ENCODE measurements around the gene CCDC8. TPM values are rescaled to one million over a fixed set of nuclear protein-coding genes. Genes with fewer than 3 reads are reported as not detected.

CCDC8 gene
- 29.8 and 32.1 TPM in 2 replicates for total RNA-seq

DNA sequence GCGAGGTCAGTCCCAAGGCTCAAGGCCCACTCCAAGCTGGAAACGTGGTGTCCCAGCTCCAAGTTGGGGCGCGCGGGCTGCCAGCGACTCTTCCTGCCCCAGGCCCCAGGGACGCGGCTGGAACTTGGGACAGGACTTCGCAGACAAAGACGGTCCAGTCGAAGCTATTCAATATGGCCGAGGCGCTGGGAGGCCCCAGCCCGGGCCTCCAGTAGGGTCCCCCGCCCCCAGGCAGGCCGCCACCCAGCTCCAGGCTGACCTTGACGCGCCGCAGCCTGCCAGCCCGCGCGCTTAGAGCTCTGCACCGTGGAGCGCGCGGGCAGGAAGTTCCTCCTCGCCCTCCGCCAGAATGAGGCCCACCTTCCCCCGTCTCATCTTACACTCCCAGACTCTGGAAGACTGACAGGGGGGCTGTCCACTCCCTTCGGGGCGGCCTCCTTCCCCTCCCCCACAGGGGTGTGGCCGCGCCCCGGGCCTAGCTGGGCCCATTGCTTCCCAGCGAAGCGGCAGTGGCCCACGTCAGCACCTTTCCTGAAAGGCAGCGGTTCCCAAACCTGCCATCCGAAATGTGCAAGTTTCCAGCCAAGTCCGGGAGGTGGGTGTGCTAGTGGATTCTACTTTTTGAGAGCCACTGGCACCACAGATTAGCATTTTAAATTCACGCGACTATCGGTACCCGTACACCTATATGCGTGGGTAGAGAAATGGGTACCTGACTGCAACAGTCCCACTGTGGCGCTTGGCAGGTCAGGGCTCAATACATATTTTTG is at the start of gene CCDC8:
Gene CCDC8 (minus strand): TSS at position 303 of the 770 bp plus-strand sequence. CDS start 754 bp downstream, outside the sequence.

GRCh38 chr19:46428239-46429135 is 15.1 kb upstream of the CCDC8 start, which contains the start of gene PNMA8C:
TSS of gene PNMA8C (minus strand) at chr19:46428936. CDS start at chr19:46428359, 577 bp downstream.

Other genes starting within 250 kb of the CCDC8 start
- gene IGFL1, start 183.8 kb downstream of the CCDC8 start, total RNA-seq = not detected in 2 replicates
- gene HIF3A, start 116.5 kb downstream of the CCDC8 start, total RNA-seq = 18.8 and 20.4 TPM in 2 replicates
- 74.5 and 74.6 TPM in 2 replicates for gene PPP5C, start 66.5 kb downstream of the CCDC8 start, total RNA-seq
- gene PNMA8C, start 15.4 kb upstream of the CCDC8 start, total RNA-seq = not detected in 2 replicates
- gene PNMA8A, start 58.0 kb upstream of the CCDC8 start, total RNA-seq = 0.36 and 1.5 TPM in 2 replicates
- gene PNMA8B, start 82.3 kb upstream of the CCDC8 start, total RNA-seq = 0.97 and 1.3 TPM in 2 replicates
- 207 and 293 TPM in 2 replicates for gene CALM3, start 187.8 kb upstream of the CCDC8 start, total RNA-seq
- 25.4 and 33.9 TPM in 2 replicates for gene PTGIR, start 211.5 kb upstream of the CCDC8 start, total RNA-seq
- gene GNG8, start 222.6 kb upstream of the CCDC8 start, total RNA-seq = not detected in 2 replicates
- gene DACT3, start 247.6 kb upstream of the CCDC8 start, total RNA-seq = 6.0 and 7.8 TPM in 2 replicates

All from cardiac atrium fibroblast (primary cell).